Peyer's patch (tissue), 4 donors: ENCODE results near the gene MAG. TPM values are rescaled to one million over a fixed set of nuclear protein-coding genes. Genes with fewer than 3 reads are reported as not detected.
"Not testable (repeated sequence)": the region's sequence is repeated elsewhere in the genome, so short reads cannot be mapped to it uniquely, and the experiment has no call there.

Experiments used
- DNase-seq, 3 donors: peaks; one replicate each; pipeline ENCODE4 v3.0.0-alpha.2; 2017 to 2019
- H3K27ac ChIP-seq, 4 donors: fragments of 200-600 bp; sonication (generic); one replicate each; pipeline ENCODE4 v1.5.1; 2016 to 2019
- H3K27me3 ChIP-seq, 2 donors: fragments of 200-600 bp; sonication (generic); one replicate each; pipeline ENCODE4 v1.5.1; 2019
- H3K36me3 ChIP-seq, 3 donors: fragments of 200-600 bp; sonication (generic); one replicate each; pipeline ENCODE4 v1.5.1; 2016 to 2019
- H3K4me1 ChIP-seq, 4 donors: fragments of 200-600 bp; sonication (generic); one replicate each; pipeline ENCODE4 v1.5.1; 2016 to 2019
- H3K4me3 ChIP-seq, 4 donors: fragments of 200-600 bp; sonication (generic); 1 replicate in 3 of 4; 2 replicates in 1 of 4; pipeline ENCODE4 v1.5.1; 2016 to 2019; ENCODE audit warnings: mild to moderate bottlenecking in 1 of 4
- H3K9me3 ChIP-seq, 4 donors: fragments of 200-600 bp; sonication (generic); one replicate each; pipeline ENCODE4 v1.5.1; 2016 to 2019; ENCODE audit warnings: mild to moderate bottlenecking in 1 of 4
- CTCF ChIP-seq, 6 experiments: fragments of 450-650 bp in 4 of 6; fragments of 200-600 bp in 2 of 6; sonication (generic) in 1 of 6; IDR thresholded peaks; one replicate each; pipeline ENCODE4 v1.5.1; 2017 to 2019; ENCODE audit warnings: antibody characterized with exemption in 6 of 6, mild to moderate bottlenecking in 3 of 6, moderate library complexity in 1 of 6
- POLR2A ChIP-seq, 2 donors: fragments of 450-650 bp; IDR thresholded peaks; one replicate each; pipeline ENCODE4 v1.5.1; 2017; ENCODE audit warnings: antibody characterized with exemption in 2 of 2, mild to moderate bottlenecking in 2 of 2, moderate library complexity in 2 of 2
- total RNA-seq, 4 donors: library from RNA; depleted of rRNA; stranded (reverse); fragments of >200 nt; gene quantifications; one replicate each; pipeline ENCODE4 v1.1.0, GENCODE V29; 2016

MAG gene
- total RNA-seq, 4 donors from 2014 or later, result 3.8 TPM; not detected in 3

DNA sequence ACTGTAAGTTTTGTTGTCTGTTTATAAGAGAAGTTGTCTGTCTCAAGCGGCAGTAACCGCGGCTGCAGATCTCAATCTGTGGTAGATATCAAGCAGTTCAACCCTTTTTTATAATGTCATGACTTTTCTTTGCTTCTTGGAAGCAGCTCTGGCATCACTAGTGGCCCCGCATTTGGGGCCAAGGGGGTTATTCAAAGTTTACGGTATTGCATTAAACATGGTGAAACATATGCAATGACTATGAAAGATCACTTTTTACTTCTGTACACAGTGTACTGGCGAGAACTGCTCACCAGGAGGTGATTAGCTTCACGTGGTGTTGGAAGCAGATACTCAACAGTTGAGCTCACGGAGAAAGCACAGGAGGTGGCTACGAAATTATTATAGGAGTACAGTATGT is 61.7 kb downstream of the MAG start:
- Histone ChIP-seq H3K4me1 (peaks cover 0 to 5% (median 2%) of the 10 kb centered on the region in 4 donors), H3K27me3 (no peaks in the 10 kb centered on the region), H3K27ac (no peak overlapping the region), H3K36me3 (no peaks in the 10 kb centered on the region), H3K9me3 (no peaks in the 10 kb centered on the region), H3K4me3 (no peak overlapping the region)
- TF ChIP-seq CTCF (IDR thresholded peaks at IDR 0.05) (no peak), POLR2A (IDR thresholded peaks at IDR 0.05) (no peak)
- DNase-seq, result peak in 1 of 3 donors; percentile 4

DNA sequence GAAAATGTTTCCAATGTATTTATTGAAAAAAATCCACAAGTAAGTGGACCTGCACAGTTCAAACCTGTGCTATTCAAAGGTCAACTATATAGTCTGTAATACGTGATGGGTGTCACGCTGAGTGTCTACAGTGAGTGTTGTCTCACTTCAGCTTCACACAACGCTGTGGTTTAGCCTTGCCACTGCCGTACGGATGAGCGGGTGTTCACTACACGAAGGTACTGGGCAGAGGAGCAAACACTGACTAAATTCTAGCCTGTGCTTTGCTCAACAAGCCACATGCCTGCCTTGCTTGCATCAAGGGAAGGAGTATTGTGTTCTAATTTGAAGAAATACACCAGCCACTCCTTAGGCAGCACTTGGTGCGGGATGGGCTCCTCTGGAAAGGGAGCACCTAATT is 62.9 kb downstream of the MAG start:
- Histone ChIP-seq H3K36me3 (no peaks in the 10 kb centered on the region), H3K4me1 (peaks cover 0 to 4% (median 0%) of the 10 kb centered on the region in 4 donors), H3K27ac (no peak overlapping the region), H3K27me3 (no peaks in the 10 kb centered on the region), H3K9me3 (no peaks in the 10 kb centered on the region), H3K4me3 (no peak overlapping the region)
- TF ChIP-seq CTCF (IDR thresholded peaks at IDR 0.05) (no peak), POLR2A (IDR thresholded peaks at IDR 0.05) (no peak)
- peak in 1 of 3 donors; percentile 5 for DNase-seq

GRCh38 chr19:35355791-35356460 is 64.0 kb downstream of the MAG start:
- Histone ChIP-seq H3K4me1 (peaks cover 0 to 4% (median 0%) of the 10 kb centered on the region in 4 donors), H3K4me3 (no peak overlapping the region), H3K9me3 (no peaks in the 10 kb centered on the region), H3K27ac (no peak overlapping the region), H3K36me3 (no peaks in the 10 kb centered on the region), H3K27me3 (no peaks in the 10 kb centered on the region)
- TF ChIP-seq POLR2A (IDR thresholded peaks at IDR 0.05) (no peak), CTCF (IDR thresholded peaks at IDR 0.05) (no peak)
- DNase-seq, result peak in 1 of 3 donors; percentile 34

GRCh38 chr19:35357867-35358573 is 66.1 kb downstream of the MAG start, which contains the start of gene FFAR3:
Gene FFAR3, plus strand, starts transcription at chr19:35358460. Its CDS starts 431 bp downstream, at chr19:35358891.
- H3K9me3 ChIP-seq, result no peaks in the 10 kb centered on the region
- TF ChIP-seq CTCF (IDR thresholded peaks at IDR 0.05), result no peak
- TF ChIP-seq POLR2A (IDR thresholded peaks at IDR 0.05), result no peak
- H3K36me3 ChIP-seq, result no peaks in the 10 kb centered on the region
- H3K4me1 ChIP-seq, result no peaks in the 10 kb centered on the region
- no peaks in the 10 kb centered on the region for H3K27me3 ChIP-seq
- H3K27ac ChIP-seq, result no peak within 1 kb of the TSS
- H3K4me3 ChIP-seq, result no peak within 1 kb of the TSS
- DNase-seq, result no peak

- H3K36me3 ChIP-seq, result not testable (repeated sequence)
These were observed 66.9 kb downstream of the MAG start for GRCh38 chr19:35358834-35359233.

DNA sequence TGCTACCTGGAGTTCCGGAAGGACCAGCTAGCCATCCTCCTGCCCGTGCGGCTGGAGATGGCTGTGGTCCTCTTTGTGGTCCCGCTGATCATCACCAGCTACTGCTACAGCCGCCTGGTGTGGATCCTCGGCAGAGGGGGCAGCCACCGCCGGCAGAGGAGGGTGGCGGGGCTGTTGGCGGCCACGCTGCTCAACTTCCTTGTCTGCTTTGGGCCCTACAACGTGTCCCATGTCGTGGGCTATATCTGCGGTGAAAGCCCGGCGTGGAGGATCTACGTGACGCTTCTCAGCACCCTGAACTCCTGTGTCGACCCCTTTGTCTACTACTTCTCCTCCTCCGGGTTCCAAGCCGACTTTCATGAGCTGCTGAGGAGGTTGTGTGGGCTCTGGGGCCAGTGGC is 67.4 kb downstream of the MAG start:
- H3K27me3 ChIP-seq, H3K4me1 ChIP-seq, H3K36me3 ChIP-seq, H3K27ac ChIP-seq, H3K9me3 ChIP-seq, DNase-seq, H3K4me3 ChIP-seq: not testable (repeated sequence)

More at GRCh38 chr19:35358834-35359233, 66.9 kb downstream of the MAG start:
- H3K9me3 ChIP-seq, H3K27me3 ChIP-seq, H3K4me3 ChIP-seq, H3K4me1 ChIP-seq, DNase-seq, H3K27ac ChIP-seq: not testable (repeated sequence)

DNA sequence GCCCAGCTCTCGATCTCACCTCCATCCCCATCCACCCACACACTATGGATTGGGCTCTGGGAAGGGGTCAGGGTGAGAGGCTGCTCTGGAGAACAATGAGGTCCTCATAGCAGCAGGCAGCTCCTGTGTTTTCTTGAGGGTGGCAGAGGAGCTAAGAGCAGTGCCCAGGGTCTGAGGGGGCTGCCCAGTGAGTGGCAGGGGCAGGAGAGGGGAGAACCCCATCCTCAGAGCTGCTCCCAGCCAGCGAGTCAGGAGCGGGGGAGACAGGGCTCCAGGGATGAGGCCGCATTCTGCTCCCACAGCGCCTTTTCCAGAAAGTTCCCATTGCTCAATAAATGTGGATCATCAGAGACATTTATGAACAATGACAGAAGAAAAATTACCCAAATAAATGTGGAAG is 68.1 kb downstream of the MAG start:
- H3K27ac ChIP-seq, DNase-seq, H3K4me3 ChIP-seq, H3K27me3 ChIP-seq, H3K36me3 ChIP-seq, H3K4me1 ChIP-seq, H3K9me3 ChIP-seq: not testable (repeated sequence)
